KOPT-K1 (cell line): ENCODE data around the gene DDX52.
A peak's percentile ranks its signal among the peaks of the same experiment; 100 is the strongest.
"Not testable (repeated sequence)": the region's sequence is repeated elsewhere in the genome, so short reads cannot be mapped to it uniquely, and the experiment has no call there.

ENCODE experiments used
- H3K27ac ChIP-seq: fragments of 200-600 bp; sonication (generic); 2 replicates; pipeline ENCODE4 v1.5.1; 2016; ENCODE audit warnings: antibody characterized with exemption, mild to moderate bottlenecking, low read depth, low read length; ENCODE audit not compliant: poor library complexity, severe bottlenecking
- H3K36me3 ChIP-seq: fragments of 200-600 bp; sonication (generic); 2 replicates; pipeline ENCODE4 v1.5.1; 2017; ENCODE audit warnings: antibody characterized with exemption, mild to moderate bottlenecking, low read length, moderate library complexity; ENCODE audit not compliant: insufficient read depth
- H3K9me3 ChIP-seq: fragments of 200-600 bp; sonication (generic); 2 replicates; pipeline ENCODE4 v1.5.1; 2017; ENCODE audit warnings: antibody characterized with exemption, low read length, mild to moderate bottlenecking; ENCODE audit not compliant: insufficient read depth, poor library complexity, severe bottlenecking

Gene DDX52

GRCh38 chr17:37614823-37615222 is 28.4 kb downstream of the DDX52 start:
- Histone ChIP-seq H3K9me3 (no peaks in the 10 kb centered on the region), H3K27ac (no peak overlapping the region), H3K36me3 (peaks cover 79% of the 10 kb centered on the region)

- Histone ChIP-seq H3K27ac (no peak overlapping the region), H3K36me3 (peaks cover 74% of the 10 kb centered on the region), H3K9me3 (no peaks in the 10 kb centered on the region)
Measured at GRCh38 chr17:37614391-37614790, 28.9 kb downstream of the DDX52 start.

DNA sequence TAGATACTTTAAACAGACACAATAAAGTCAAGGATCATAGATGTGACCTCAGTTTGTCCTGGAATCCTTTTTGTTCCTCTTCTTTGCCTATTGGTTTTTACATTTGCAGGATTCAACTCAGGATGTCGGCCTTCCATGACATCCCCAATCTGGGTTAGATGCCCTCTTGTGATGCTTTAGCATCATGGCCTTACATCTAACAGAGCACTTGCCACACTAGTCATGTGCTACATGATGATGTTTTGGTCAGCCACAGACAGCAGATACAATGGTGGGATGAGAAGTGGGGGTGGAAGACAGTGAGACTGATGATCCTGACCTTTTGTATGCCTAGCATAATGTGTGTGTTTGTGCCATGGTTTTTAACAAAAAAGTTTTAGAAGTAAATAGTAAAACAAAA is 32.3 kb downstream of the DDX52 start:
- Histone ChIP-seq H3K9me3 (no peaks in the 10 kb centered on the region), H3K36me3 (peaks cover 40% of the 10 kb centered on the region), H3K27ac (no peak overlapping the region)

- peaks cover 31% of the 10 kb centered on the region for H3K36me3 ChIP-seq
- H3K27ac ChIP-seq, result peak overlapping the region; percentile 94
- not testable (repeated sequence) for H3K9me3 ChIP-seq
Measured at GRCh38 chr17:37610041-37610420, 33.2 kb downstream of the DDX52 start.

- H3K36me3 ChIP-seq, result peaks cover 29% of the 10 kb centered on the region
- H3K27ac ChIP-seq, result peak within 1 kb of the TSS; percentile 94
Measured at GRCh38 chr17:37609170-37610040, 33.8 kb downstream of the DDX52 start, which contains the start of gene SYNRG. Gene SYNRG, minus strand, starts transcription at chr17:37609418. Its CDS starts 63 bp downstream, at chr17:37609355.

DNA sequence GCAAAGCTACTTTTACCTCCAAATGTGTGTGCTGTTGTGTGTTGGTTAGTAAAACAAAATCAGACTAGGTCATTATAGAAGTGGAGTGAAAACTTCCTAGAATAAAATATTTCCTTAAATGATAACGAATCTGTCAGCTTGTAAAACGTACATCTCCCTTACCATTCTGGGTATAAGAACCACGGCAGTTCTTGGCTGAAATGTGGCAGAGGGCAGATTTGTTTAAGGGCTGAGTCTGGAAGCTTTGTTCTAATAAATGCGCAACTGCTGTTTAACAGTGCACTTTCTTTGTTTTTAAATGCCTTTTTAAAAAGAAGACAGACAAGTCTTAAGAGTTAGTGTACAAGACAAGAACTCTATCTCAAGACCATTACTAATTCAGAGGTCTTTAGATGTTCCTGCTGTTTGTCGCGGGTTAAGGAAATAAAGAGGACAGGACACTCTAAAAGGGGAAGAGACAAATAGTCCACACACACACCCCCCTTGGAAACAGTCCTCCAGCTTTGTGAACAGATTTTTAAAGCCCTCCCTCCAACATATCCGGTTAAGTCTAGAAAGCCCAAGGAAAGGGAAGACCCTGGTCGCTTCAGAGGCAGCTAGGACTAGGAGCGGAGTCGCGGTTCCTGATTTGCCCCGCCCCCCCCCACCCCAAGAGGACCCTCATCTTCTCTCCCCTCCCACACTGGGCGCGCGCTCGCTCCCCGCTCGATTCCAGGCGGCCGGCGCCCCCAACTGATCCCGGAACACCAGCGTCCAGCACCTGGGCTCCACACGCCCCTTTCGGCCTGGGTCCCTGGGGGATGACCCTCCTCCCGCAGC is 34.7 kb downstream of the DDX52 start:
- peaks cover 28% of the 10 kb centered on the region for H3K36me3 ChIP-seq
- no peaks in the 10 kb centered on the region for H3K9me3 ChIP-seq
- peak overlapping the region; percentile 94 for H3K27ac ChIP-seq

More at GRCh38 chr17:37609170-37610040, 33.8 kb downstream of the DDX52 start, which contains the start of gene SYNRG:
- no peaks in the 10 kb centered on the region for H3K9me3 ChIP-seq

DNA sequence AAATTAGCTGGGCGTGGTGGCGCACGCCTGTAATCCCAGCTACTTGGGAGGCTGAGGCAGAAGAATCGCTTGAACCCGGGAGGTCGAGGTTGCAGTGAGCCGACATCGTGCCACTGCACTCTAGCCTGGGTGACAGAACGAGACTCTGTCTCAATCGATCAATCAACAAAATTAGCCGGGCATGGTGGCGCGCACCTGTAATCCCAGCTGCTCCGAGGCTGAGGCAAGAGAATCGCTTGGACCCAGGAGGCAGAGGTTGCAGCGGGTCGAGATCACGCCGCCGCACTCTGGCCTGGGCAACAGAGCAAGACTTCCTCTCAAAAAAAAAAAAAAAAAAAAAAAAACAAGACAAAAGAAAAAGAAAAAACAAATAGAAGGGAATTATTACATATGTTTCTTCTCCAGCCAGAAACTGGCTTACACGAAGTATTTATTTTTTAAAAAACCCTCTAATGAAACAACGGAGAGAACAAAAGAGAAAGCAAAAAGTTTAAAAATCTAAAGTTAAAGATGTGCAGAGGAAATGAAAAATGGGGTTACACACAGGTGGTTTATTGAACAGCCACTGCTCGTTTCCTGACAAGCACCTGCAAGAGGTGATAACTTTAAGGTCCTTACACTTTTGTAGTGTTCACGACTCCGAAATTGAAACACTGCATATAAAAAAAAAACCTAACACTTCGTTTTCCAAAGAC is 35.5 kb downstream of the DDX52 start:
- Histone ChIP-seq H3K36me3 (peaks cover 24% of the 10 kb centered on the region), H3K27ac (peak overlapping the region; percentile 94), H3K9me3 (no peaks in the 10 kb centered on the region)

DNA sequence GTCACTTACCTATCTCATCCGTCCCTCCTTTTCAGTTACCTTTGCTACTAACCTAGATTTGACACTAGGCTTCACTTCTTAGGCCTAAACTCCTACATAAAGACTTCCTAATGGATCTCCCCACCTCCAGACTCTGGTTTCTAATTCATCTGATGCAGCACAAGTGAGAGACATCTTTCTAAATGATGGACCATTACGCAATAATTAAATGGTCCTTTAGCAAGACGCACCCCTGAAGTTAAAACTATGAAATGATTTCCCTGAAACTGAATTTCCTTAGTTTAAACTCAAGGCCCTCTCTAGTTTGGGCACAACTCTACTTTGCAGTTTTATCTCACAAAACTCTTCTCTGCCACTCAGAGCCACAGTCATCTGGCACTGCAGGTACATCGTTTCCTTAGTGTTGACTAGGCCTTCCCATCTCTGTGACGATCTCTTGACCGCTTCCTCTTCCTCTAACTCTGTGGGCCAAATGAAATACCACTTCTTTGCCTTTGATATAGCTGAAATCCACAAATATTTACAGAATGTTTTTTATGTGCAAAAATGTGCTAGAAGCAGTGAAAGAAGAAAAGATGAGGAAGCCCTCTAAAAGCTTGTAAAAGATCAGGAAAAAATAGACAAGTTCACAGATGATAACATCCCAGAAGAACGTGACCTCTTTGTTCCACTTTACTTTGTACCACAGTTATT is 37.3 kb downstream of the DDX52 start:
- Histone ChIP-seq H3K36me3 (peaks cover 16% of the 10 kb centered on the region), H3K9me3 (no peaks in the 10 kb centered on the region), H3K27ac (peak overlapping the region; percentile 54)

DNA sequence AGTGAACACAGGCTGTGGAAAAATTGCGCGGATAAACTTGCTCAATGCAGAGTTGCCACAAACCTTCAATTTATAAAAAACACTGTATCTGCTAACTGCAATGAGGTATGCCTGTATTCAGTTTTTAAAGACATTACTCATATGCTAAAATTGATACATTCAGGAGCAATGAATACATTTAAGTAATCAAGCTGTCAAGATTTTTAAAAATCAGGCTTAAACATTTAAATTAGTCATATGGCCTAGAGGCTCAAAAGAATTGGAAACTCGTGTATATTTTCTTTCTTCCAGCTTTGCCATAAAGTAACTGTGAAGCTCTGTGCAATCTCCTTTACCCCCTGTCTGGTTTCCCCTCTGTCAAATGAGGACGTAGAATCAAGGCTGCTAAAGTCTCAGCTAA is 38.2 kb downstream of the DDX52 start:
- Histone ChIP-seq H3K27ac (no peak overlapping the region), H3K36me3 (peaks cover 21% of the 10 kb centered on the region), H3K9me3 (no peaks in the 10 kb centered on the region)

- H3K36me3 ChIP-seq, result peaks cover 26% of the 10 kb centered on the region
- H3K27ac ChIP-seq, result no peak overlapping the region
- H3K9me3 ChIP-seq, result no peaks in the 10 kb centered on the region
Measured at GRCh38 chr17:37604556-37604955, 38.7 kb downstream of the DDX52 start.

- H3K27ac ChIP-seq, result no peak overlapping the region
- H3K36me3 ChIP-seq, result peaks cover 70% of the 10 kb centered on the region
- H3K9me3 ChIP-seq, result no peaks in the 10 kb centered on the region
Measured at GRCh38 chr17:37598145-37598544, 45.1 kb downstream of the DDX52 start.

DNA sequence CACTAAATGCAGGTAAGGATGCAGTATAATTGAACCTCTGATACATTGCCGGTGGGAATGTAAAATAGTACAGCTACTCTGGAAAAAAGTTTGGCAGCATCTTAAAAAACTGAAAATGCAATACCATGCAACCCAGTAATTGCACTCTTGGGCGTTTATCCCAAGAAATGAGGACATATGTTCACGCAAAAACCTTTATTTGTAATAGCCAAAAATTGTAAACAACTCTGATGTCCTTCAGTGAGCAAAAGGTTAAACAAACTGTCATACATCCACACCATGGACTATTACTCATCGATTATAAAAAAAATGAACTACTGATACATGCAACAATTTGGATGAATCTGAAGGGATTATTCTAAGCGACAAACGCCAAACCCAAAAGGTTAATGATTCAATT is 51.0 kb downstream of the DDX52 start:
- Histone ChIP-seq H3K36me3 (peaks cover 90% of the 10 kb centered on the region), H3K27ac (no peak overlapping the region), H3K9me3 (no peaks in the 10 kb centered on the region)

- Histone ChIP-seq H3K27ac (no peak overlapping the region), H3K36me3 (peaks cover 93% of the 10 kb centered on the region), H3K9me3 (no peaks in the 10 kb centered on the region)
Measured at GRCh38 chr17:37585066-37585465, 58.2 kb downstream of the DDX52 start.

DNA sequence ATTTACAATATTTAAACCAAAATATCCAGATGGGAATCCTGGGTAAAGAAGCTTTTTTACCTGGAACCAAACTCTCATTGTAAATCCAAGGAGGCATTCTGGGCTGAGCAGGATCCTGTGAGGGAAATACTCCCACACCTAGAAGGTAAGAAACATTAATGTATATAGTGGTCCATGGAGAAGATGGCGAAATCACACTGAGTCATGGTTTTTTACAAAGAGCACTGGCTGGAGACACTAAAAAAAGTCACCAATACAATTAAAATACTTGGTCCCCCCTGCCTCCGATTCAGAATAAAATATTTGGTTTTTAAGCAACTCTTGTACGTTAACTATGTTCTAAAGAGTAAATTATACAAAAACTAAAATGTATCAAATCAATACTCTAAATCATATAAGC is 67.0 kb downstream of the DDX52 start:
- Histone ChIP-seq H3K36me3 (peaks cover 96% of the 10 kb centered on the region), H3K9me3 (peaks cover 14% of the 10 kb centered on the region)

More for the DNA sequence above, 67.0 kb downstream of the DDX52 start:
- H3K27ac ChIP-seq, result no peak overlapping the region
